HUDEP-2 (cell line): ENCODE measurements around the gene HBA1.
"Not testable (repeated sequence)": the region's sequence is repeated elsewhere in the genome, so short reads cannot be mapped to it uniquely, and the experiment has no call there.

ENCODE experiments used
- DNase-seq, 76 experiments: peaks; one replicate each; lab custom pipeline; 2025; ENCODE audit not compliant: unreplicated experiment in 76 of 76; lab: John Stamatoyannopoulos, UW

The HBA1 gene

GRCh38 chr16:193441-193840, 17.0 kb downstream of the HBA1 start:
- no peak for DNase-seq

- no peak for DNase-seq
Measured at GRCh38 chr16:194516-194915, 18.0 kb downstream of the HBA1 start.

- no peak for DNase-seq
Measured at GRCh38 chr16:200388-200787, 23.9 kb downstream of the HBA1 start.

- no peak for DNase-seq
Measured at GRCh38 chr16:203246-203645, 26.8 kb downstream of the HBA1 start.

GRCh38 chr16:204046-204445, 27.6 kb downstream of the HBA1 start:
- not testable (repeated sequence) for DNase-seq

GRCh38 chr16:209359-209758, 32.9 kb downstream of the HBA1 start:
- DNase-seq, result not testable (repeated sequence)

- not testable (repeated sequence) for DNase-seq
Measured at GRCh38 chr16:211631-212180, 35.2 kb downstream of the HBA1 start.

GRCh38 chr16:212999-213398, 36.5 kb downstream of the HBA1 start:
- DNase-seq, result no peak

- no peak for DNase-seq
Measured at GRCh38 chr16:220021-220420, 43.5 kb downstream of the HBA1 start.
